Pons (tissue), 1 donor: ENCODE results near the gene TCF7L1.
"Not testable (repeated sequence)": the region's sequence is repeated elsewhere in the genome, so short reads cannot be mapped to it uniquely, and the experiment has no call there.

ENCODE experiments used
- DNase-seq: peaks from one replicate; pipeline ENCODE4 v3.0.0-alpha.2; 2016; ENCODE audit warnings: low spot score

Gene TCF7L1, protein sequence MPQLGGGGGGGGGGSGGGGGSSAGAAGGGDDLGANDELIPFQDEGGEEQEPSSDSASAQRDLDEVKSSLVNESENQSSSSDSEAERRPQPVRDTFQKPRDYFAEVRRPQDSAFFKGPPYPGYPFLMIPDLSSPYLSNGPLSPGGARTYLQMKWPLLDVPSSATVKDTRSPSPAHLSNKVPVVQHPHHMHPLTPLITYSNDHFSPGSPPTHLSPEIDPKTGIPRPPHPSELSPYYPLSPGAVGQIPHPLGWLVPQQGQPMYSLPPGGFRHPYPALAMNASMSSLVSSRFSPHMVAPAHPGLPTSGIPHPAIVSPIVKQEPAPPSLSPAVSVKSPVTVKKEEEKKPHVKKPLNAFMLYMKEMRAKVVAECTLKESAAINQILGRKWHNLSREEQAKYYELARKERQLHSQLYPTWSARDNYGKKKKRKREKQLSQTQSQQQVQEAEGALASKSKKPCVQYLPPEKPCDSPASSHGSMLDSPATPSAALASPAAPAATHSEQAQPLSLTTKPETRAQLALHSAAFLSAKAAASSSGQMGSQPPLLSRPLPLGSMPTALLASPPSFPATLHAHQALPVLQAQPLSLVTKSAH

DNA sequence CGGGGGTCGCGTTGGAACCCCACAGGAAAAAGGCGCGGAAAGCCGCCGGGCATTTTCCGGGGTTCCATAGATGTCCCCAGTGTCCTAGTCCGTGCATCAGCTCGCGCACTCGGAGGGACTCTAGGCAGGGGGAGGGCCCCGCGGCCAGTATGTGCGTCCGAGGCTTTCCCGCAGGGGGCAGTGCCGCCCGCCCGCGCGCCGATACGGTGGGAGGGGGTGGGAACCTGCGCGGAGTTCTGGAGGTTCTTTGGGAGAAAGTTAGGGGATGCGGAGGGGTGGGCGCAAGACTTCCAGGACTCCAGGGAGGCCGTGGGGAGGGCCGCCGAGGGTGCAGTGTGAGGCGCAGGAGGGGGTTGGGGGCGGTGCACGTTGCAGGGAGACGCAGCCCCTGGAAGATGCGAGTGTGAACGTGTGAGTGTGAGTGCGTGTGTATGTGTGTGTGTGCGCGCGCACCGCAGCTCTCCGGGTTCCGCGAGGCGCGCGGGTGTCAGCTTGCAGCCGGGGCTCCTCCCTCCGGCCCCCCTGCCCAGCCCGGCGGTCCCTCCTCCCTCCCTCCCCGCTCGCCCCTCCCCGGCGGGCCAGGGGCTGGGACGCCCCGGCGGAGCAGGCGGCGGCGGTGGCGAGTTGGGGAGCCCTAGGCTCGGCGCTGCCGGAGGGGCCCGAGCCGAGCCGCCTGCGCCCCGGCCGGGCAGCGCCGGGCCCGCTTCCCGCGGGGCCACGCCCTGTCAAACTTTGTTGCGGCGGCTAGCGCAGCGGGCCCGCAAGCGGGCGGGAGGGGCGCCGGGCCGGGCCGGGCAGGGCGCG is at the start of gene TCF7L1:
Gene TCF7L1, plus strand, starts transcription at position 559 of the 804 bp plus-strand sequence. CDS start 293 bp downstream, outside the sequence.
- DNase-seq: no peak

DNA sequence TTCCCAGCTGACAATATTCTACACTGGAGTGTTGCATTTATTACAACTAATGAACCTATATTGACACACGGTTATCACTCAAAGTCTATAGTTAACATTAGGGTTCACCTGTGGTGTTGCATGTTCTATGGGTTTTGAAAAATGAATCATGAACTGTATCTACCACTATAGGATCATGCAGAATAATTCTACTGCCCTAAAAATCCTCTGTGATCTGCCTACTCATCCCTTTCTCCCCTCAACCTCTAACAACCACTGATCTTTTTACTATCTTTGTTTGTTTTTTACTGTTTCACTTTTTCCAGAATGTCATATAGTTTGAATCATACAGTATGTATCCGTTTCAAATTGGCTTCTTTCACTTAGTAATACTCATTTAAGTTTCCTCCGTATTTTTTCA is 47.6 kb upstream of the TCF7L1 start:
- DNase-seq: no peak

DNA sequence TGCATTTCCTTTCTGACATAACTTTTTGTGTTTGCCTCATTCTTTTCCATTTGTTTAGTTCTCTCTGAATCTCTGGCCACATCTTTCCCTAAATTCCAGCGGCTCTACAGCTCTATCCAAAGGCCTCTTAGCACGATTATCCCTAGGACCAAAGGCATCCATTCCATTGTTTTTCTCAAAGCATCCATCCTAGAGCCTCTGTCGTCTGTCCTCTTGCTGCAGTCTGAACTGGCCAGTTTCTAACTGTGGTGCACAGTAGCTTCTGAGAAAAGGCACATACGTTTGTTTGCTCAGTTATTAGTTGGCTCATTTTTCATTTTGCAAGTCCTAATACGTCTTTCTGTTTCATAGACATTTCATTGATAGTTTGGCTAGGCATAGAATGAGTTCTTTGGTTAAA is 45.7 kb upstream of the TCF7L1 start:
- no peak for DNase-seq

DNA sequence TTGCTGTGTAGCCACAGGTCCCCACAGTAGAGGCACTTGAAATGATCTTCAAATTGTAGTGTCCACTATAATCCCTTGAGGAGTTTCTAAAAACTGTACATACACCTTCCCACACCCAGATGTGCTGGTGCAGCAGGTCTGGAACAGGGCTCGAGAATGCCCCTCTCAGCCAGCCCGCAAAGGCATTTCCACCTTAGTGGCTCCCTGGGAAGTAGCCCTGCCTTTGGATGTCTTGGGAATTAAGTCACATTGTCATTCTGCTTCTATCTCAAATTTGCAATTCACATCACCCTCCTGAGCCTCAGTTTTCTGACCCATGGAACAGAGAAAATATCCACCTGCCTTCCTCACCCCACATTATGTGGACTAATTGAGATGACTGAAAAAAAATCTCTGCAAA is 44.3 kb upstream of the TCF7L1 start:
- DNase-seq: no peak

DNA sequence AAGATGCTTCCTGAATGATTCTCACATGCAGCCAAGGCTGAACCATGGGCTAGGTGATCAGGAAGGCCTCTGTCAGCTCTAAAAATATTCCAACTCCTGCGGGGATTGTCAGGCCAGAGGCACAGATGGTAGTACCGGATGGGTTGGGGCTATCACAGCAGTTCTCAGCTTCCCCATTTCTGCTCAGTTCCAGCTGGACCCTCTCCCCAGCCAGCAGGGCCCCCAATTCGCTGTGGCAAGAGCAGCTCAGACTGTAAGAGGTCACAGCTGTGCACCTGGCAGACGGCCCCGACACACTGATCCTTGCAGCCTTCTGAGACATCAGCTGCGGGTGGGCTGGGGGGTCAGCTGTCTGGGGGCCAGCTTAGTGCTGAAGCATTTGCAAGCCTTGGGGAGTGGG is 43.6 kb upstream of the TCF7L1 start:
- no peak for DNase-seq

DNA sequence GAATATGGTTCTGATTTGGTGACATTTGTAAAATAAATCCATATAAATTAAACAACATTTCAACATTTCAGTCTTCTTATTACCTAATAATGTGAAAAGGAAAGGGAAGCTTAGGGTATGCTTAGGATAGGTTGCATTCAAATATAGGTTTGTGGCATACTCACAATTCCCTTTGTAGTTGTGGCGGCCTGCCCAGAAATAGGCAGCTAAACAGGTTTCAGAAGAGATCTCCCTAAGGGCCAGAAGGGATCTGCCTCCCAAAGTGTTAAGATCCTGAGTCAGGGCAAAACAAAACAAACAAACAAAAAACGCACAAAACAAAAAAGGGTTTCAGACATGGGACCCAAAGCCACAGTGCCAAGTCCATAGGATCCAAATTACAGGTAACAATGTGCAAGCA is 41.4 kb upstream of the TCF7L1 start:
- no peak for DNase-seq

DNA sequence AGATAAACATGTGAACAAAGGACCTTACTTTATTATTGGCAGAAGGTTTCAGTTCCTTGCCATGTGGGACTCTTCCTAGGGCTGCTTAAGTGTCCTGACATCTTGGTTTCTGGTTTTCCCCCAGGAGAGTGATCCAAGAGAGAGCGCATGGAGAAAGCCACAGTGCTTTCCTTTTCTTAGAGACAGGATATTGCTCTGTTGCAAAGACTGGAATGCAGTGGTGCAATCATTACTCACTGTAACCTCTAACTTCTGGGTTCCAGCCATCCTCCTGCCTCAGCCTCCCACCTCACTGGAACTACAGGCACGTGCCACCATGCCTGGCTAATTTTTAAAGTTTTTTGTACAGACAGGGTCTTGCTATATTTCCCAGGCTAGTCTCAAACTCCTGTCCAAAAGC is 38.1 kb upstream of the TCF7L1 start:
- DNase-seq: no peak

DNA sequence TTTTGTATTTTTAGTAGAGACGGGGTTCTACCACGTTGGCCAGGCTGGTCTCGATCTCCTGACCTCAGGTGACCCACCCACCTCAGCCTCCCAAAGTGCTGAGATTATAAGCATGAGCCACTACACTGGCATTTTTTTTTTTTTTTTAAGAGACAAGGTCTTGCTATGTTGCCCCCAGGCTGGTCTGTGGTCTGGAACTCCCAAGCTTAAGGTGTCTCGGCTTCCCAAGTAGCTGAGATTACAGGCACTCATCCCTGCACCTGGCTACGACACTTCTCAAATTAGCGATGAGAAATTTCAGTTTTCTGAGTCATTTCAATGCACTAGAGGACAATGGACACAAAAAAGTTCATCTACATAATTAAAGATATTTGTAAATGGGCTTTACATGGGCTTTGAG is 36.6 kb upstream of the TCF7L1 start:
- DNase-seq: no peak

DNA sequence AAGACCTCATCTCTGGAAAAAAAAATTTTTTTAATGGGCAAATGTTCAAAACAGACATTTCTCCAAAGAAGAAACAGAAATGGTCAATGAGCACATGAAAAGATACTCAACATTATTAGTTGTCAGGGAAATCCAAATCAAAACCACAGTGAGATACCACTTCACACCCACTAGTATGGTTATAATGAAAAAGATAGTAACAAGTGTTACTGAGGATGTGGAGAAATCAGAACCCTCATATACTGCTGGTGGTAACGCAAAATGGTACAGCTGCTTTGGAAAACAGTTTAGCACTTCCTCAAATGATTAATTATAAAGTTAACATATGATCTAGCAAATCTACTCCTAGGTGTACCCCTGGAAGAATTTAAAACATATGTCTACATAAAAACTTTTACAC is 29.0 kb upstream of the TCF7L1 start:
- DNase-seq: no peak

DNA sequence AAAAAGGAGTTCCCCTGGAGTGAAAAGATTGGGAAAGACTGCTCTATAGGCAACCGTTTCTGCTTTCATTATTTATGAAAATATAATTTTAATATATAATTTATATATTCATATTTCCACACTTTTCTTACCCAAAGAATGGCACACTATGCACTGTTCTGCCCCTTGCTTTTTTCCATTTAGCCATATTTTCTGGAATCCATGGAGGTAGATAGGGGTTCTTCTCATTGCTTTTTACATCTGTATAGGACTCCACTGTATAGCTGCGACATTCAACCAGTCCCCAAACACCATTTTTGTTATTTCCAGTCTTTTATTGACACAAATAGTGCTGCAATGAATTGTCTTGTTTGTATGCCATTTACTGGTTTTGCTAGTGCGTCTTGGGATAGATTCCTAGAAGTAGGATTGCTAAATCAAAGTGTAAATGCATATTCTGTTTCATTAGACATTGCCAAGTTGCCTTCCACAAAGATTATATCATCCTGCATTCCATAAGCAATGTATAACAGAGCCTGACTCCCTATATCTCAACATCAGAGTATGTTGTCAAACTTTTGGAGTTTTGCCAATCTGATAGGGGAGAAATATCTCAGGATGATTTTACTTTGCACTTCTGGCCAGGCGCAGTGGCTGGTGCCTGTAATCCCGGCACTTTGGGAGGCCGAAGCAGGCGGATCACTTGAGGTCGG is 26.6 kb upstream of the TCF7L1 start:
- DNase-seq: no peak

DNA sequence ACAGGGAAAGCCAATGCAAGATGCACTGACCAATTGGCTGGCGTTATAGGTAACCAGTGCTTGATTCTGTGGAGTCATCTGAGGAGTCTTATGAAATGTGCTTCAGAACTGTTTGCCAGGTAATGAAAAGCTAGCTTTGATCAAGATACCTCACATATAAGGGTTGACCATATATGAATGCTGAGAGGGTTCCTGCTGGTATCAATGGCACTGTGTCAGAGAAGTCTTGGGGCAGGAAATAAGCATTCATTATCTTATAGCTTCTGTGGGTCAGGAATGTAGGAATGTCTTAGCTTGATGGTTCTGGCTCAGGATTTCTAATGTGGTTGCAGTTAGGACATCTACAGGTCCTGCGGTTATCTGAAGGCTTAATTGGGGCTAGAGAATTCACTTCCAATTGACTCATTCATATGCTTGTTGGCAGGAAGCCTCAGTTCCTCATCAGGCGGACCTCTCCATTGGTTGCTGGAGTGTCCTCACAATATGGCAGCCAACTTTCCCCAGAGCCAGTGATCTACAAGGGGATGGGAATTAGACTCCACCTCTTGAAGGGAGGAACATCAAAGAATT is 22.1 kb upstream of the TCF7L1 start:
- no peak for DNase-seq

DNA sequence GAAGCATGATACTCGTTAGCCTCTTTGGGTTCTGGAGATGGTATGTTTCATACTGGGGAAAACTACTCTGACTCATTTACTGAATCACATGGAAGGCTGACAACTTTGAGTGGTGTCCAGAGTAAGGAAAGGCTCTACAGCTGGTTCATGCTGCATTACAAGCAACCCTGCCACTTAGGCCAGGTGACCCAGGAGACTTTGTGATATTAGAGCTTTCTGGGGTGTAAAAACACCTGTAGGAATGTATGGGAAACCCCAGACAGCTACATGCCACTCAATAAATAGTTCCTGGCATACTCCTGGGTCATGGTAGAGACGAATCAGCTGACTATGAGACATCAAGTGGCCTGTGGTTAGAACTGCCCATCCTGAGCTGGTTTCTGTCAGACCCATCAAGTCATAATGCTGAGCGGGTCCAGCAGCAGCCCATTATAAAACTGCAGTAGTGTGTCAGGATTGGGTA is 21.3 kb upstream of the TCF7L1 start:
- DNase-seq: no peak

DNA sequence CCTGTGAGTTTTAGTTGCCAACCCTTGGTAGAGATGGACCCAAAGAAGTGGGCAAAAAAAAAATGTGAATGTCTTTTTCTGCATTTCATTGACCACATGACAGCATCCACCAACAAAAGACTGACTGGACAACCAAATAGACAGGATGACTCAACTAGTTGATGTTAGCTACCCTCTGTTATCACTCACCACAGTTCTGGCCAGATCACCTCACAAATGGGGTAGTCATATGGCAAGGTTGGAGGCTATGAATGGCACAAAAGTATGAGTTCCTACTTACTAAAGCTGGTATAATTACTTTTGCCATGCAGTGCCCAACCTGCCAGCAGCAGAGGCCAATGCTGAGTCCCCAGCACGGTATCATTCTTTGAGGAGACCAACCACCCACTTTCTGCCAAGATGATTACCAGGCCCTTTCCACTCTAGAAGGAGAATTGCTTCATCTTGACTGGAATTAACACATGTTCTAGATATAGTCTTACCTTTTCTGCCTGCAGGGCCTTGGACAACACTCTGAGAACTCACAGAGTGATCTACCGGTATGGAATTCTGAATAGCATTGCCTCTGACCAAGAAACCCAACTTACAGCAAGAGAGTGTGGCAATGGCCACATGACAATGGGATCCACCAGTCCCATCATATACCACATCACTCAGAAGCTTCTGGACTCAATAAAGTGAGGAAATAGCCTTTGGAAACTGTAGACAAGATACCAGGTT is 20.1 kb upstream of the TCF7L1 start:
- DNase-seq: no peak

DNA sequence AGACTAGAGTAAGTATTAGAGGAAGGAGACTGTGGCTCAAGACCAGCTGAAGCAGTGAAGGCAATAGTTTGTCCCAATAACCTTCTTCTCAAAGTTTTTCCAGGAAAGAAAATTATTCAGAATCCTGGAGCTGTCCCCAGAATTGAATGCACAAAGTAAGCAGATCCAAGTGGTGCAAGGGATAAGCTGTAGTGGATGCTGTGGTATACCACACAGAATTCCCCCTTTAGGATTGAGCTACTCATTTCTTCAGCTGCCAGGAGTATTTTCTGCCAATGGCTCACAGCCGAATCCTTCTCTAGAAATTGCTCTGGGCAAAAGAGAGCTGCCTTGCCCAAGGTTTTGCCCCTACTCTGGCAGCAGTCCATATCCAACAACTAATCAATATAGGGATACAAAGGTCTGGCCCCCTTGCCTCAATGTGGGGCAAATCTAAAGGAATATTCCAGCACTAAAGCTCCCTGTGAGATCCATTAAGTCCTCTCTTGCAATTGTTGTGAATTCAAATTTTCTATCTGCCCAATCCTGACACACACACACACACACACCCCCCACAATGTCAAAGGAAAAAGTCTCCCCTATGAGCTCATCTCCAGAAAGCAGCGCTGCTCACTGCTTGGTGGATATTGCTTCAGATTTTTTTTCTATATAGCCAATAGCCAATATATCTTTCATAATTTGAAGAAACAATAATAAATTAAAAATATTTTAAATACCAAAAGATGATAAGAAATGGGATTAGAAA is 18.4 kb upstream of the TCF7L1 start:
- no peak for DNase-seq

DNA sequence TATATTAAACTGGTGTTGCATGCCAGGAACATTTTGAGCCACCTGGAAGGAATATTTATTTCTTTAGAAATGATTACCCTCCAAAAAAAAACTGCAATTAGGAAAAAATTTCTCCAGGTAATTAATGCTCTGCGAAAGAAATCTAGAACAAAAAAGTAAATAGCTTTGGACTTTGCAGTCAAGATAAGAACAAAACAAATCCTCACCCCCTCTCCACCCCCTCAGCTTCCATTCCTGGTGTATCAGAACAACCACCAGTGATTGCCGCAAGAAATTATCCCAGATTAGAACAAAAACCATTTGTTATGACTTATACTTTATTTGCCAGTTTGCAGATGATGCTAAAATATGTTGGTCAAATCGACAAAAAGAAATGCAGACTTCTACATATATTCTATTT is 17.0 kb upstream of the TCF7L1 start:
- no peak for DNase-seq

DNA sequence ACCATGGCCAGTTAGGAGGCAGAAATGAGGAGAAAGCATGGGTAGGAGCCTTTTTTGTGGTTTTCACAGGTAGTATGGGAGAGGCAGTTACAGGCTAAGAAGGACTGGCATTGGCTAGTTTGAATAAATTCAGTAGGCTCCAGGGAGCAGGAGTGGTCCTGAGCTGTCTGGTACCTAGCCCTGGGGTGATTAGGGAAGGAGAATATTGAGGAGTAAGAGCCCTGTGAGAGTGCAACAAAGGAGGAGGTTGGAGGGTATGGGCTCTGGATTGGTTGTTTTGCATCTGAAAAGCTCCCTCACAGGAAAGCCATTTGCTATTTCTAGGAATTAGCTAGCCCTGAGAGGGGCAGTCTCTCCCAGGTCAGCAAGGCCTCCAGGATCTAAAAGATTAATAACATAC is 13.3 kb upstream of the TCF7L1 start:
- no peak for DNase-seq

DNA sequence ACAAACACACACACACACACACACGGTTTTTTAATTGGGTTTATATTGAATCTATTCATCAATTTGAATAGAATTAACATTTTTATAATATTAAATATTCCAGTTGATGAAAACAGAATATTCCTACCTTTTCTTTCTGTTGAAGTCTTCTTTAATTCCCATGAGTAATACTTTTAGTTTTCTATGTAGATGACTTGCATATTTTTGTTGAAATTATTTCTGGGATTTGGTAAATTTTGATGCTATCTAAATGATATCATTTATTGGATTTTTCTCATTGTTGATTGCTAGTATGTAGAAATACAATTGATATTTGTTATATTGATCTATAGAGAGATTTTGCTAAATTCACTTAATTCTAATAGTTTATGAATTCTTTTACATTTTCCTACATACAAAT is 12.8 kb upstream of the TCF7L1 start:
- no peak for DNase-seq

DNA sequence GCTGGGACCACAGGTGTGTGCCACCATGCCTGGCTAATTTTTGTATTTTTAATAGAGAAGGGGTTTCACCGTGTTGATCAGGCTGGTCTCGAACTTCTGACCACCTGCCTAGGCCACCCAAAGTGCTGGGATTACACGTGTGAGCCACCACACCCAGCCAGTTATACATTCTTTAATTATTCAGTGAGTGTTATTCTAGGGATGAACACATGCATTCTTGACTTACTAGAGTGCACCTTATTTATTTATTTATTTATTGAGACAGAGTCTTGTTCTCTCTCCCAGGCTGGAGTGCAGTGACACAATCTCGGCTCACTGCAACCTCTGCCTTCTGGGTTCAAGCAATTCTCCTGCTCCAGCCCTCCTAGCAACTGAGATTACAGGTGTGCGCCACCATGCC is 6.7 kb upstream of the TCF7L1 start:
- not testable (repeated sequence) for DNase-seq

DNA sequence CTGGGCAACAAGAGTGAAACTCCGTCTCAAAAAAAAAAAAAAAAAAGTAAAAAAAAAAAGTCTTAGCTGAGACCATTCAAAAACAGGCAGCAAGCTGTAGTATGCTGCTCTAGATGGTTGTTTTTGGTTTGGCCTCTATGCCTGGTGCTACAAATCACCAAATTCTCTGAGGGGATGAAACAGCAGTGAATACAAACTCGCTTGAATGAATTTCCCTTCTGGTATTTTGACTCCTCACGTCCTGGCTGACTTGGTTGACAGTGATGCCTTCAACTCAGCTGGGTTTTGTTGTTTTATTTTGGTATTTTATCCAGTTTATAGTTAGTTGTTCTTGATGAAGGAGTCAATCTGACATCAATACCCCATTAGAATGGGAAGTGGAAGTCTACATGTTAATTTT is 3.3 kb upstream of the TCF7L1 start:
- DNase-seq: no peak

DNA sequence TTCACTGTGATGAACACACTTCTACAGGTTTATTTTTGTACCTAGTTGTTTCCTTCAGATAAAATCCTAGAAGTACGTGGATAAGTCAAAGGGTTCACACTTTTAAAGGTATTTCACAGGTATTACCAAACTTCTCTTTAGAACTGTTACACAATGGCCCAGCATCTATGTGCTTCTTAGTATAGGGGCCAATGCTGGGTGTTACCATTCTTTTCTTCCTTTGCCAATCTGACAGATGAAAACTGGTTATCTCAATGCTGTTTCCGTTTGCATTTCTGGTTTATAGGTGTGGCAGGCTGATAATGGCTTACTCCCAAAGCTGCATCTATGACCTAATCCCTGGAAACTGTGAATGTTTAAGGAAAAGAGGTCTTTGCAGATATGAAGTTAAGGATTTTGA is 2.8 kb upstream of the TCF7L1 start:
- no peak for DNase-seq

DNA sequence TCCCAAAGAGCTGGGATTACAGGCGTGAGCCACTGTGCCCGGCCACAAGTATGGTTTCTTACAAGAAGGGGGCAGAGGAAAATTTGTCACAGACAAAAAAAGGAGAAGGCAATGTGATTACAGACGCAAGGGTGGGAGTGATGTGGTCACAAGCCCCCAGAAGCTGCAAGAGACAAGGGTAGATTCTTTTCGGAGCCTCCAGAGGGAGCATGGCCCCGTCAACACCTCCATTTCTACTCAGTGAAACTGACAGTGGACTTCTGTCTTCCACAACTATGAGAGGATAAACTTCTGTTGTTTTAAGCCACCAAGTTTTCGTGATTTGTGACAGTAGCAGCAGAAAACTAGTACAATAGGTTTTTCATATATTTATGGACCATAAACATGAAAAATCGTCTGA is 2.1 kb upstream of the TCF7L1 start:
- DNase-seq: no peak
